ENCODE measurements around the gene TGIF1. TPM values are rescaled to one million over a fixed set of nuclear protein-coding genes. Genes with fewer than 3 reads are reported as not detected.

The TGIF1 gene
- polyA plus RNA-seq, 1 donor from 2014 or later: 3.6 TPM

GRCh38 chr18:3466872-3467271 is 16.9 kb downstream of the TGIF1 start:
- Histone ChIP-seq H3K4me3 (ENCODE audit: low read length) (no peak overlapping the region), H3K9ac (ENCODE audit: low read length) (no peak overlapping the region), H3K79me2 (replicated peaks; ENCODE audit: insufficient read depth, low read length) (no peaks in the 10 kb centered on the region), H2AFZ (ENCODE audit: low read depth, low read length) (no peak overlapping the region), H3K4me2 (ENCODE audit: low read length) (no peak overlapping the region), H3F3A (ENCODE audit: insufficient read depth, low read length, poor library complexity, severe bottlenecking) (no peaks in the 10 kb centered on the region), H3K27ac (ENCODE audit: low read length) (no peak overlapping the region), H3K9me2 (ENCODE audit: insufficient read depth, low read length) (no peaks in the 10 kb centered on the region), H3K9me3 (ENCODE audit: low read length) (no peaks in the 10 kb centered on the region), H4K20me1 (ENCODE audit: insufficient read depth) (no peaks in the 10 kb centered on the region), H3K36me3 (ENCODE audit: insufficient read depth, low read length) (no peaks in the 10 kb centered on the region), H3K27me3 (ENCODE audit: insufficient read depth, low read depth, low read length) (no peaks in the 10 kb centered on the region)
- TF ChIP-seq SMC3 (conservative IDR thresholded peaks at IDR 0.05; ENCODE audit: poor library complexity) (no peak), TAF1 (IDR thresholded peaks at IDR 0.05; ENCODE audit: low read depth) (no peak), RAD21 (conservative IDR thresholded peaks at IDR 0.05) (no peak), REST (IDR thresholded peaks at IDR 0.05; ENCODE audit: borderline replicate concordance) (no peak), EZH2 (IDR thresholded peaks at IDR 0.05; ENCODE audit: borderline replicate concordance, insufficient read depth, low read length, poor library complexity, severe bottlenecking) (no peak), CTCF (IDR thresholded peaks at IDR 0.05; ENCODE audit: poor library complexity, severe bottlenecking) (no peak)

- Histone ChIP-seq H3K9ac (ENCODE audit: low read length) (no peak overlapping the region), H3K4me3 (ENCODE audit: low read length) (no peak overlapping the region), H3K4me2 (ENCODE audit: low read length) (no peak overlapping the region), H3K27me3 (ENCODE audit: insufficient read depth, low read depth, low read length) (no peaks in the 10 kb centered on the region), H2AFZ (ENCODE audit: low read depth, low read length) (no peak overlapping the region), H3K79me2 (replicated peaks; ENCODE audit: insufficient read depth, low read length) (no peaks in the 10 kb centered on the region), H3F3A (ENCODE audit: insufficient read depth, low read length, poor library complexity, severe bottlenecking) (no peaks in the 10 kb centered on the region), H3K27ac (ENCODE audit: low read length) (no peak overlapping the region), H3K36me3 (ENCODE audit: insufficient read depth, low read length) (no peaks in the 10 kb centered on the region), H4K20me1 (ENCODE audit: insufficient read depth) (no peaks in the 10 kb centered on the region), H3K9me2 (ENCODE audit: insufficient read depth, low read length) (no peaks in the 10 kb centered on the region), H3K9me3 (ENCODE audit: low read length) (no peaks in the 10 kb centered on the region)
- TF ChIP-seq EZH2 (IDR thresholded peaks at IDR 0.05; ENCODE audit: borderline replicate concordance, insufficient read depth, low read length, poor library complexity, severe bottlenecking): no peak
- no peak for TF ChIP-seq POLR2AphosphoS5 (IDR thresholded peaks at IDR 0.05)
- no peak for TF ChIP-seq CTCF (IDR thresholded peaks at IDR 0.05; ENCODE audit: poor library complexity, severe bottlenecking)
- TF ChIP-seq RAD21 (conservative IDR thresholded peaks at IDR 0.05): no peak
- no peak for TF ChIP-seq EP300 (conservative IDR thresholded peaks at IDR 0.05; ENCODE audit: poor library complexity, severe bottlenecking)
- no peak for TF ChIP-seq TAF1 (IDR thresholded peaks at IDR 0.05; ENCODE audit: low read depth)
- no peak for TF ChIP-seq MXI1 (conservative IDR thresholded peaks at IDR 0.05; ENCODE audit: poor library complexity, severe bottlenecking)
- TF ChIP-seq REST (IDR thresholded peaks at IDR 0.05; ENCODE audit: borderline replicate concordance): no peak
These were observed 18.2 kb downstream of the TGIF1 start for GRCh38 chr18:3468066-3468705.

Measured in neural cell (in vitro differentiated cells).